GM19397 (cell line): Measurements from ENCODE around the gene WSB1.
"Not testable (repeated sequence)": the region's sequence is repeated elsewhere in the genome, so short reads cannot be mapped to it uniquely, and the experiment has no call there.

ENCODE experiments used
- ATAC-seq: cut with Tn5 transposase; IDR thresholded peaks from one replicate; pipeline ENCODE4 v1.9.1; 2021; ENCODE audit warnings: mild to moderate bottlenecking, moderate library complexity; ENCODE audit not compliant: unreplicated experiment

The WSB1 gene

GRCh38 chr17:27293898-27294688 is at the start of gene WSB1:
WSB1 (plus strand) TSS chr17:27294114; CDS start chr17:27294396, 282 bp downstream.
- ATAC-seq, result peak; percentile 89

- no peak for ATAC-seq
Observed at GRCh38 chr17:27244491-27245223, 49.3 kb upstream of the WSB1 start.

- peak; percentile 85 for ATAC-seq
Observed at GRCh38 chr17:27245230-27245696, 48.7 kb upstream of the WSB1 start.

- ATAC-seq, result no peak
Observed at GRCh38 chr17:27246537-27246936, 47.4 kb upstream of the WSB1 start.

- no peak for ATAC-seq
Observed at GRCh38 chr17:27247071-27247957, 46.6 kb upstream of the WSB1 start.

- no peak for ATAC-seq
Observed at GRCh38 chr17:27247958-27248342, 46.0 kb upstream of the WSB1 start.

- not testable (repeated sequence) for ATAC-seq
Observed at GRCh38 chr17:27250791-27251190, 43.1 kb upstream of the WSB1 start.

- not testable (repeated sequence) for ATAC-seq
Observed at GRCh38 chr17:27254802-27255201, 39.1 kb upstream of the WSB1 start.

GRCh38 chr17:27256225-27257030 is 37.5 kb upstream of the WSB1 start:
- ATAC-seq, result no peak

- no peak for ATAC-seq
Observed at GRCh38 chr17:27257031-27257357, 36.9 kb upstream of the WSB1 start.

GRCh38 chr17:27259356-27259755 is 34.6 kb upstream of the WSB1 start:
- no peak for ATAC-seq

- no peak for ATAC-seq
Observed at GRCh38 chr17:27263386-27263785, 30.5 kb upstream of the WSB1 start.

- no peak for ATAC-seq
Observed at GRCh38 chr17:27264068-27264812, 29.7 kb upstream of the WSB1 start.

GRCh38 chr17:27265333-27265732 is 28.6 kb upstream of the WSB1 start:
- ATAC-seq, result no peak

GRCh38 chr17:27266228-27266627 is 27.7 kb upstream of the WSB1 start:
- ATAC-seq, result no peak

- no peak for ATAC-seq
Observed at GRCh38 chr17:27268394-27269085, 25.4 kb upstream of the WSB1 start.

GRCh38 chr17:27269201-27269600 is 24.7 kb upstream of the WSB1 start:
- no peak for ATAC-seq

- ATAC-seq, result no peak
Observed at GRCh38 chr17:27269974-27270373, 23.9 kb upstream of the WSB1 start.

GRCh38 chr17:27276653-27277156 is 17.2 kb upstream of the WSB1 start:
- ATAC-seq, result no peak
